Activated T-cell treated with anti-CD3 and anti-CD28 coated beads, Interleukin-2, amount 50 U/mL, for 4 hours (primary cell): ENCODE measurements around the gene BICDL1. TPM values are rescaled to one million over a fixed set of nuclear protein-coding genes. Genes with fewer than 3 reads are reported as not detected.
"Not testable (repeated sequence)": the region's sequence is repeated elsewhere in the genome, so short reads cannot be mapped to it uniquely, and the experiment has no call there.

Source experiments
- ATAC-seq, 2 donors: fragments of 200-7000 bp; cut with Tn5 transposase; one replicate each; pipeline ENCODE4 v1.10.0; 2021
- DNase-seq: peaks from one replicate; pipeline ENCODE4 v3.0.0-alpha.2; 2020
- H3K27me3 Mint-ChIP-seq: one replicate; pipeline ENCODE4 v1.8.0; 2021; ENCODE audit warnings: low read depth, mixed read lengths
- H3K36me3 Mint-ChIP-seq: one replicate; pipeline ENCODE4 v1.8.0; 2022; ENCODE audit warnings: mixed read lengths; ENCODE audit not compliant: insufficient read depth
- H3K4me1 Mint-ChIP-seq: one replicate; pipeline ENCODE4 v1.8.0; 2021; ENCODE audit warnings: low read depth, mixed read lengths
- H3K4me3 Mint-ChIP-seq: one replicate; pipeline ENCODE4 v1.8.0; 2021; ENCODE audit warnings: mild to moderate bottlenecking, moderate library complexity, mixed read lengths
- H3K9me3 Mint-ChIP-seq: one replicate; pipeline ENCODE4 v1.8.0; 2021; ENCODE audit warnings: mixed read lengths
- total RNA-seq, 3 donors: library from RNA; stranded (reverse); gene quantifications; one replicate each; pipeline ENCODE4 v1.2.1, GENCODE V29; 2021

The BICDL1 gene, protein sequence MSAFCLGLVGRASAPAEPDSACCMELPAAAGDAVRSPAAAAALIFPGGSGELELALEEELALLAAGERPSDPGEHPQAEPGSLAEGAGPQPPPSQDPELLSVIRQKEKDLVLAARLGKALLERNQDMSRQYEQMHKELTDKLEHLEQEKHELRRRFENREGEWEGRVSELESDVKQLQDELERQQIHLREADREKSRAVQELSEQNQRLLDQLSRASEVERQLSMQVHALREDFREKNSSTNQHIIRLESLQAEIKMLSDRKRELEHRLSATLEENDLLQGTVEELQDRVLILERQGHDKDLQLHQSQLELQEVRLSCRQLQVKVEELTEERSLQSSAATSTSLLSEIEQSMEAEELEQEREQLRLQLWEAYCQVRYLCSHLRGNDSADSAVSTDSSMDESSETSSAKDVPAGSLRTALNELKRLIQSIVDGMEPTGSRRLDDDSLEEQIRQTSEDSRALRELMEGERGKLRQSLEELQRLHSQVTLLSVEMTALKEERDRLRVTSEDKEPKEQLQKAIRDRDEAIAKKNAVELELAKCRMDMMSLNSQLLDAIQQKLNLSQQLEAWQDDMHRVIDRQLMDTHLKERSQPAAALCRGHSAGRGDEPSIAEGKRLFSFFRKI
- 100 to 1,000 TPM; 121 to 152 (median 130) TPM for total RNA-seq

DNA sequence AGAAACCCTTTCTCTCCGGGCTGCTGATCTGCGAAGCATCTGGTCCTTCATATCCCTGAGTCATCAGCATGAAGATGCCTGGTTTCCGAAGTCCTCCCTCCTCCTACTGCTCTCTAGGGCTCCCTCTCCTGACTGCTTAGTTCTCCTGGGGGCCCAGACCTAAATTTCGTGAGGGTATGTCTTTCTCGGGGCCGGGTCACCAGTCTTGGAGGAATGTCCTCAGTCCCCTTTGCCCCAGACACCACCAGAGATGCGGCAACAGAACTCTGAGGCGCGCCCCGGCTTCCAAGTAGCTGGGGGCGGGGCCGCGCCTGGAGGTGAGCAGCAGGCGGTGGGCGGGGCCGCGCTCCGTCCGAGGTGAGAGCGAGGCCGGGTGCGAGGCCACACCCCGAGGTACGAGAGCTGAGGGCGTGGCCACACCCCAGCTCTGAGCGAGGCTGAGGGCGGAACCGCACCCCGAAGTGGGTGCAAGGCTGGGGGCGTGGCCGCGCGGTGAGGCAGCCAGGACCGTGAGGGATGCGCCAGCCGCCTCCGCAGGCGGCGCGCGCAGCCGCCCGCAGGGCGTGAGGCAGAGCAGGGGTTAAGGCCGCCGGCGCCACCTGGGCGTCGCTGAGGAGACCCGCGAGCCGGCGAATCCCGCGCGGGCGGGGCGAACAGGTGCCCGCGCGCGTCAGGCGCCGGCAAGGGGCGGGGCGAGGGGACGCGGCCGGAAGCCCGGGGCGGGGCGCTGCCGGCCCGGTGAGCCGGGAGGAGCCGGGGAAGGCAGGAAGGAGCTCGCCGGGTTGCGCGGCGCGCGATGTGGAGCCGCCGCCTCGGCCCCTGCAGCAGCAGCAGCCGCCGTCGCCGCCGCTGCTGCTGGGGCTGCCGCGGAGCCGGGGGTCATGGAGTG, at the start of gene BICDL1:
Gene BICDL1, plus strand, starts transcription at position 765 of the 889 bp plus-strand sequence. CDS start 633 bp downstream, outside the sequence.
- peaks cover 18% of the 10 kb centered on the region for H3K36me3 Mint-ChIP-seq
- DNase-seq, result peak; percentile 99
- H3K4me1 Mint-ChIP-seq, result peaks cover 35% of the 10 kb centered on the region
- peak within 1 kb of the TSS; percentile 95 for H3K4me3 Mint-ChIP-seq
- no peaks in the 10 kb centered on the region for H3K27me3 Mint-ChIP-seq
- H3K9me3 Mint-ChIP-seq, result no peaks in the 10 kb centered on the region
- ATAC-seq, result peak; percentile 85 to 88

DNA sequence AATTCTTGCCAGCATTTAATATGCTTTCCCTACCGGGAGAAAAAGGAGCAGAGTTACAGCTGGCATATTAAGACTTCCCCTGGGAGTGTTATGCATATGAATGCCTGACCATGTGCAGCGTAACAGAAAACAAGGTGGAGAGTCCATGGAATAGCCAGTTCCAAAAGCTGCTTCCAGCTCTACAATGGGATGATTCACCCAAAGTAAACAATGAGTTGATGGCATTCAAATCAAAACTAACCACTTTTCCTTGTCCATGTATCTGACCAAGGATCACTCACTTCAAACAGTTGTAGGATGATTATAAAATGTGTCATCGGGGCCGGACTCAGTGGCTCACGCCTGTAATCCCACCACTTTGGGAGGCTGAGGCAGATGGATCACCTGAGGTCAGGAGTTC, 48.1 kb upstream of the BICDL1 start:
- H3K4me3 Mint-ChIP-seq, result no peak overlapping the region
- H3K4me1 Mint-ChIP-seq, result no peaks in the 10 kb centered on the region
- no peak for ATAC-seq
- H3K27me3 Mint-ChIP-seq, result no peaks in the 10 kb centered on the region
- no peaks in the 10 kb centered on the region for H3K36me3 Mint-ChIP-seq
- H3K9me3 Mint-ChIP-seq, result no peaks in the 10 kb centered on the region
- DNase-seq, result no peak

- Mint-ChIP-seq H3K4me3 (no peak overlapping the region), H3K27me3 (no peaks in the 10 kb centered on the region)
These were observed 46.6 kb upstream of the BICDL1 start for GRCh38 chr12:119942386-119942785.

DNA sequence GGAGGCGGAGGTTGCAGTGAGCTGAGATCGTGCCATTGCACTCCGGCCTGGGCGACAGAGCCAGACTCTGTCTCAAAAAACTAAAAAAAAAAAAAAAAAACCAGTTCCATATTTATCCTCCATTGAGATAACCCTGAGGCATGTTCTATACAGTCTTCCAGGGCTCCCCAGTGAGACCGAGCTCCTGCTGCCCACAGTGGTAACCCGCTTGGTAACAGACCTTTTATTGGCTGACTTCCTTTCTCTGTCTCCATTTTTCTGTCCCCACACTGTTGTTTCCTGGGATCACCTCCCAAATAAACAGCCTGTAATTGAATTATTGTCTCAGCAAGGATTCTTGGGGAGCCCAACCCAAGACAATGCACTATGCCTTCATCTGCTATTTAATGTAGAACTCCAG, 42.8 kb upstream of the BICDL1 start:
- DNase-seq, result no peak
- no peak overlapping the region for H3K4me3 Mint-ChIP-seq
- no peaks in the 10 kb centered on the region for H3K9me3 Mint-ChIP-seq
- H3K27me3 Mint-ChIP-seq, result peaks cover 2% of the 10 kb centered on the region
- no peaks in the 10 kb centered on the region for H3K36me3 Mint-ChIP-seq
- H3K4me1 Mint-ChIP-seq, result no peaks in the 10 kb centered on the region
- no peak for ATAC-seq

More at GRCh38 chr12:119942386-119942785, 46.6 kb upstream of the BICDL1 start:
- no peaks in the 10 kb centered on the region for H3K4me1 Mint-ChIP-seq
- no peaks in the 10 kb centered on the region for H3K36me3 Mint-ChIP-seq
- ATAC-seq, result no peak
- DNase-seq, result no peak
- H3K9me3 Mint-ChIP-seq, result no peaks in the 10 kb centered on the region

DNA sequence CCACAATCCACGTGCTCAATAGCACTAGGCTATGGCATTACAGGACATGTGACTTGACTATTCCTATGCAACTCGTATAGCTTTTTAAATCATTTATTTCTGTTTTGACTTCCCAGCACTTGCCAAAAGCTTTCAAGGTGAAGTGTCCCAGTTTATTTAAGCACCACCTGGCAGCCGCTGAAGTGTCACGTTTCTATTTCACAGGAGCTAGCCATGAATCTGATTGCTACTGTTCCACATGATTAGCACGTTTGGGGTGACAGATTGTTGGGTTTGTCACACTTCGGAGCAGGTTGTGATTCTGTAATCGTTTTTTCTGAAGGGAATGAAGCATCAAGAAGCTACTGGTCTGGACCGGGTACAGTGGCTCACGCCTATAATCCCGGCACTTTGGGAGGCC, 39.9 kb upstream of the BICDL1 start:
- ATAC-seq (no peak), DNase-seq (no peak)
- Mint-ChIP-seq H3K9me3 (no peaks in the 10 kb centered on the region), H3K36me3 (no peaks in the 10 kb centered on the region), H3K4me1 (no peaks in the 10 kb centered on the region), H3K4me3 (no peak overlapping the region), H3K27me3 (peaks cover 2% of the 10 kb centered on the region)

- H3K36me3 Mint-ChIP-seq, result no peaks in the 10 kb centered on the region
- peaks cover 2% of the 10 kb centered on the region for H3K27me3 Mint-ChIP-seq
- no peak for DNase-seq
- no peak for ATAC-seq
- H3K4me3 Mint-ChIP-seq, result no peak overlapping the region
- H3K9me3 Mint-ChIP-seq, result no peaks in the 10 kb centered on the region
- H3K4me1 Mint-ChIP-seq, result no peaks in the 10 kb centered on the region
These were observed 39.4 kb upstream of the BICDL1 start for GRCh38 chr12:119949594-119949993.

GRCh38 chr12:119956047-119956446, 33.0 kb upstream of the BICDL1 start:
- Mint-ChIP-seq H3K4me1 (no peaks in the 10 kb centered on the region), H3K9me3 (peaks cover 22% of the 10 kb centered on the region), H3K27me3 (no peaks in the 10 kb centered on the region), H3K4me3 (no peak overlapping the region), H3K36me3 (no peaks in the 10 kb centered on the region)
- DNase-seq, result no peak
- ATAC-seq, result no peak

- Mint-ChIP-seq H3K4me1 (no peaks in the 10 kb centered on the region), H3K9me3 (peaks cover 22% of the 10 kb centered on the region), H3K4me3 (no peak overlapping the region), H3K36me3 (no peaks in the 10 kb centered on the region), H3K27me3 (no peaks in the 10 kb centered on the region)
- DNase-seq (no peak), ATAC-seq (no peak)
These were observed 31.9 kb upstream of the BICDL1 start for GRCh38 chr12:119957135-119957534.

DNA sequence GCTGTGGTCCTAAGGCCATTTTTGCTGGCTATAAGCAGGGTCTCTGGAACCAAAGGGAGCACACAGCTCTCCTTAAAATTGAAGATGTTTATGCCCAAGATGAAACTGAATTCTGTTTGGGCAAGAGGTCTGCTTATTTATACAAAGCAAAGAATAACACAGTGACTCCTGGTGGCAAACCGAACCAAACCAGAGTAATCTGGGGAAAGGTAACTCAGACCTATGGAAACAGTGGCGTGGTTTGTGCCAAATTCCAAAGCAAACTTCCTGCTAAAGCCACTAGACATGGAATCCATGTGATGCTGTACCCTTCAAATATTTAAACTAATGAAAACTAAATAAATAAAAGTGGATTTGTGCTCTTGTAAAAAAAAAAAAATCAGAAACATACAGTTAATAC, 29.6 kb upstream of the BICDL1 start:
- H3K4me3 Mint-ChIP-seq, result no peak overlapping the region

GRCh38 chr12:119964123-119964522, 24.9 kb upstream of the BICDL1 start:
- no peaks in the 10 kb centered on the region for H3K4me1 Mint-ChIP-seq
- ATAC-seq (no peak), DNase-seq (no peak)
- H3K4me3 Mint-ChIP-seq, result no peak overlapping the region
- H3K27me3 Mint-ChIP-seq, result no peaks in the 10 kb centered on the region
- no peaks in the 10 kb centered on the region for H3K9me3 Mint-ChIP-seq
- H3K36me3 Mint-ChIP-seq, result no peaks in the 10 kb centered on the region

More for the DNA sequence above, 29.6 kb upstream of the BICDL1 start:
- Mint-ChIP-seq H3K9me3 (peaks cover 22% of the 10 kb centered on the region), H3K4me1 (no peaks in the 10 kb centered on the region), H3K27me3 (no peaks in the 10 kb centered on the region), H3K36me3 (no peaks in the 10 kb centered on the region)
- no peak for ATAC-seq
- DNase-seq, result no peak

GRCh38 chr12:119964929-119965328, 24.1 kb upstream of the BICDL1 start:
- no peaks in the 10 kb centered on the region for H3K9me3 Mint-ChIP-seq
- ATAC-seq, result no peak
- H3K4me1 Mint-ChIP-seq, result no peaks in the 10 kb centered on the region
- no peaks in the 10 kb centered on the region for H3K27me3 Mint-ChIP-seq
- H3K4me3 Mint-ChIP-seq, result no peak overlapping the region
- no peaks in the 10 kb centered on the region for H3K36me3 Mint-ChIP-seq
- no peak for DNase-seq

GRCh38 chr12:119980242-119980641, 8.8 kb upstream of the BICDL1 start:
- peak; percentile 93 to 95 for ATAC-seq
- no peaks in the 10 kb centered on the region for H3K36me3 Mint-ChIP-seq
- H3K9me3 Mint-ChIP-seq, result no peaks in the 10 kb centered on the region
- H3K4me3 Mint-ChIP-seq, result peak overlapping the region; percentile 12
- peaks cover 14% of the 10 kb centered on the region for H3K4me1 Mint-ChIP-seq
- no peak for DNase-seq
- H3K27me3 Mint-ChIP-seq, result no peaks in the 10 kb centered on the region

GRCh38 chr12:119980702-119981101, 8.3 kb upstream of the BICDL1 start:
- peaks cover 14% of the 10 kb centered on the region for H3K4me1 Mint-ChIP-seq
- H3K36me3 Mint-ChIP-seq, H3K27me3 Mint-ChIP-seq, H3K9me3 Mint-ChIP-seq, H3K4me3 Mint-ChIP-seq, DNase-seq: not testable (repeated sequence)
- ATAC-seq, result peak in 1 of 2 donors; percentile 41

- Mint-ChIP-seq H3K9me3 (no peaks in the 10 kb centered on the region), H3K4me3 (peak overlapping the region; percentile 76), H3K27me3 (no peaks in the 10 kb centered on the region), H3K4me1 (peaks cover 39% of the 10 kb centered on the region), H3K36me3 (peaks cover 23% of the 10 kb centered on the region)
- DNase-seq (no peak), ATAC-seq (peak; percentile 22 to 28)
These were observed 310 bp downstream of the BICDL1 start for GRCh38 chr12:119989361-119989730.
